GM12873 (cell line): ENCODE data around the gene CASP4.

Experiments used
- CTCF ChIP-seq: IDR thresholded peaks from 2 replicates; pipeline ENCODE4 v1.5.1; 2012; ENCODE audit warnings: low read depth, mild to moderate bottlenecking, moderate library complexity, low read length, control low read depth; ENCODE audit not compliant: insufficient read depth; ENCODE audit errors: missing control alignments

CASP4 gene

DNA sequence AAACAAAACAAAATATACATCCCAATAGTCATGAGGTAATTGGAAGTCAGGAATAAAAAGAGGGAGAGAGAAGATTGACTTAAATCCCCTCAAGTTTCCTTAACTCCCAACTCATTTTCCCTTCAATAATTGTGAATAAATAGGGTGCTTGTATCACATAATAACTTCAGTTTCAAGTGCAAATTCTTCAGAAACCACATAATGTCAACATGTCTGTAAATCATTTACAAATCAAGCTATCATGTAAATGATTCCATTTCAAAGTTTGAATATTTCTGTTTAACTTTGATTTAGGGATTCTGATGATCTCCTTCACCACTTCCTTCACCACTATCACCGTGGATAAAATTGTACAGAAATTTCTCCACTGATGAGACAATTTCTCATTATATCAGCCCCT is 31.3 kb upstream of the CASP4 start:
- TF ChIP-seq CTCF = no peak

GRCh38 chr11:104997288-104997687 is 28.9 kb upstream of the CASP4 start:
- TF ChIP-seq CTCF = no peak

DNA sequence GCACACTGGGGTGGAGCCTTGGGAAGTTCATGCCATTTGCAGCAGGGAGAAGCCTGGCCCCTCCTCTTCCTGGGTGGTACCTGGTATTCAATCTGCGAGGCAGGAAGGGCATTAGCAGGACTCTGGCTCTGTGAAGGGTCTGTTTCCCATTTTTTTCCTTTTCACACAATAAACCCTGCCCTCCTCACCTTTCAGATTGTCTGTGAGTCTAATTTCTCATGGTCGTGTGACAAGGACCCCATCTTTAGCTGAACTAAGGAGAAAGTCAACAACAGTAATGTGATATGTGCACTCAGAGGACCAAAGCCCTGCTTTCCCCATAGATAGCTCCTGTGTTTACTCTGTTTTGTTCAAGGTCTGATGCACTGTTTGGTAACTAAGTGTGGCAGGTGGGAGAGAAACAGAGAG is 26.6 kb upstream of the CASP4 start:
- TF ChIP-seq CTCF = no peak

GRCh38 chr11:104992781-104993180 is 24.4 kb upstream of the CASP4 start:
- no peak for TF ChIP-seq CTCF

DNA sequence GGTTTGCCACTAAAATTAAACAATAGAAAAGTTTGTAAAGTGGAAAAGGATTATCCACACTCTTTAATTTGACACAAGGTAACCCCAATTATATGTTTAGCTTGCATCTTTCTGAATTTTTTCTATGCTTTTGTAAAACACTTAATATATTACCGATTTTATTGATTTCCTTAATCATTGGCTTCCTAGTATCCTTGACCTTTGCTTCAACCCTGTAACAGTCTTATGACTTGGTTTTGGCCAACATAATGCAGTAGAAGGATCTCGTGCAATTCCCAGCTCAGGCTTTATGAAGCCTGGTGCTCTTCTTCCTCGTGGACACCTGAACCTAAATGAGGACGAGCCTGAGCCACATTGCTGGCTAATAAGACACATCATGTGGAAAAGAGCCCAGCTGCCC is 23.6 kb upstream of the CASP4 start:
- no peak for TF ChIP-seq CTCF

DNA sequence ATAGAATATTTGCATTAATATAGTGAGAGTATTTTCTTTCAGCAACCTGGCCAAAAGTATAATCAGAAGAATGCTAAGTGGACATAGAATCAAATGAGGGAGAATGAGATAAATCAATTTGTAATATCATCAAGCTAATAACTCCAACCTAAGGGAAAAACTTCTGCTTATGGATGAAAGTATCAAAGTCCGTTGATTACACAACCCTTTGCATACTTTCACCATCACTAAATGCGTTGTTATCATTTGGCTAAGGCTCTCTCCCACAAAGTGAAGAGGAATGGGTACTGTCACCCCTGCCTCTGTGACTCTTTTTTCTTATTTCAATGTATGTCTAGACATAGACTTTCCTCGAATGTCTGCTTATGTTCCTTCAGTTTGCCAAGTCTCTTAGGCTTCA is 16.4 kb upstream of the CASP4 start:
- no peak for TF ChIP-seq CTCF

DNA sequence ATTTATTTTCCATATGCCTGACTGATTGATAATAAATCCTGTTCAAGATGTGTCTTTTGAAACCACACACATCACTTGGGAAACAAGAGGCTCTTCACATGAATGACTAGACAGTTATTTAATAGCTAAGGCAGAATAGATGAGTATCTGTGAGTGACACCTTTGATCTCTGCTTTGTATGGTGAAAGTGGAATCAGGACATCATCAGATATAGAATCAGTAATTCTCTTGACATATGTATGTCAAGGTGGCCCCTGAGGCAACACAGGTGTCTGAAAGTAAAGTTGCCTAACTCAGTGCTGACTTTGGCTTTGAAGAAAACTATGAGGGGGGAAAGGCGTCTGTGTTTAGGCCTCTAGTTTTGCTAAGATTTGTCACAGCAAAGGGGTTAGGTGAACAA is 11.5 kb upstream of the CASP4 start:
- no peak for TF ChIP-seq CTCF

GRCh38 chr11:104973616-104974015 is 5.2 kb upstream of the CASP4 start:
- TF ChIP-seq CTCF = no peak
